HG02870 (cell line): ENCODE measurements around the gene AMDHD2.

Source experiments
- ATAC-seq: cut with Tn5 transposase; IDR thresholded peaks from one replicate; pipeline ENCODE4 v1.9.1; 2021; ENCODE audit warnings: mild to moderate bottlenecking, moderate library complexity; ENCODE audit not compliant: unreplicated experiment

The AMDHD2 gene

GRCh38 chr16:2498531-2499253, 21.5 kb upstream of the AMDHD2 start:
- ATAC-seq = no peak

DNA sequence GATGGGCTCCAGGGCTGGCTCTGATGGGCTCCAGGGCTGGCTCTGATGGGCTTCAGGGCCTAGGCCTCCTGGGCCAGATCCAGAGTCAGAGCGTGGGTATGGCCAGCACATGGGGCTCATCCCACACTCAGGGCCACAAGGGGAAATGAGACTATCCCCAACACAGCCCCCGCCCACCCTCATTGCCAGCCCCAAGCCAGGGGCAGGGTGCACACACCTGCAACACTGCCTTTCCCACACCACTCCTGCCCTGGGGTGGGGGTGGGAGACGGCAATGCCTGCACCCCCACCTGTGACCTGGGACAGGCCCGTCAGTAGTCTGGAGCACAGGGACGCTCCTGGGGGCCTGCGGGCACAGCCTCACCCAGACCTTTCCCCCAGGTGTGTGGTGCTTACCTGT, 20.7 kb upstream of the AMDHD2 start:
- no peak for ATAC-seq

- ATAC-seq = no peak
Measured at GRCh38 chr16:2499890-2500429, 20.2 kb upstream of the AMDHD2 start.

- ATAC-seq = no peak
Measured at GRCh38 chr16:2500430-2500917, 19.7 kb upstream of the AMDHD2 start.

- peak; percentile 53 for ATAC-seq
Measured at GRCh38 chr16:2500918-2501750, 19.0 kb upstream of the AMDHD2 start.

GRCh38 chr16:2501946-2502895, 17.9 kb upstream of the AMDHD2 start:
- ATAC-seq = no peak

- ATAC-seq = no peak
Measured at GRCh38 chr16:2505695-2506094, 14.5 kb upstream of the AMDHD2 start.

GRCh38 chr16:2507052-2507659, 13.0 kb upstream of the AMDHD2 start:
- no peak for ATAC-seq

- ATAC-seq = no peak
Measured at GRCh38 chr16:2507665-2508064, 12.5 kb upstream of the AMDHD2 start.

- no peak for ATAC-seq
Measured at GRCh38 chr16:2508722-2509400, 11.3 kb upstream of the AMDHD2 start.

DNA sequence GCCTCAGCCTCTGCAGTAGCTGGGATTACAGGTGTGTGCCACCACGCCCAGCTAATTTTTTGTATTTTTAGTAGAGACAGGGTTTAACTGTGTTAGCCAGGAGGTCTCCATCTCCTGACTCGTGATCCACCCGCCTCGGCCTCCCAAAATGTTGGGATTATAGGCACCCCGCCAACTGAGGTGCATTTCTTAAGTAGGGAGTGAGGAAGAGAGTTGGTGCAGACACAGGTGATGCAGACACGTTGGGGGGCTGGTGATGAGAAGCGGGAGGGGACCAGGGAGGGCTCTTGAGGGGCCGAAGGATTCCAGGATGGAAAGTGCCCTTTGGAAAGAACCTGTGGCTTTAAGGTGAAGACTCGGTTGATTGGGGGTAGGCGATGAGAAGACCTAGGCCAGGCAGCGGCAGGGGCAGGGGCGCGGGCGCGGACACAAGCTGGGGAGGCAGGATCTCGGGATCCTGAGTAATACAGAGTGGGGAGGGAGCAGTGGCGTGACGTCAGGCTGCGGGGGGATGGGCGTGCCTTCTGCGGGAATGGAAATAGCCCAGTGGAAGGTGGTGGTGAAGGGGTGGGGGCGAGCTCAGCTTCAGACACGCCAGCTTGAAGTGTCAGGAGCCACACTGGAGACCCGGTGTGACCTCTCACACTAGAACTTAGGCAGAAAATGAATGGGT, 8.9 kb upstream of the AMDHD2 start:
- ATAC-seq = no peak

DNA sequence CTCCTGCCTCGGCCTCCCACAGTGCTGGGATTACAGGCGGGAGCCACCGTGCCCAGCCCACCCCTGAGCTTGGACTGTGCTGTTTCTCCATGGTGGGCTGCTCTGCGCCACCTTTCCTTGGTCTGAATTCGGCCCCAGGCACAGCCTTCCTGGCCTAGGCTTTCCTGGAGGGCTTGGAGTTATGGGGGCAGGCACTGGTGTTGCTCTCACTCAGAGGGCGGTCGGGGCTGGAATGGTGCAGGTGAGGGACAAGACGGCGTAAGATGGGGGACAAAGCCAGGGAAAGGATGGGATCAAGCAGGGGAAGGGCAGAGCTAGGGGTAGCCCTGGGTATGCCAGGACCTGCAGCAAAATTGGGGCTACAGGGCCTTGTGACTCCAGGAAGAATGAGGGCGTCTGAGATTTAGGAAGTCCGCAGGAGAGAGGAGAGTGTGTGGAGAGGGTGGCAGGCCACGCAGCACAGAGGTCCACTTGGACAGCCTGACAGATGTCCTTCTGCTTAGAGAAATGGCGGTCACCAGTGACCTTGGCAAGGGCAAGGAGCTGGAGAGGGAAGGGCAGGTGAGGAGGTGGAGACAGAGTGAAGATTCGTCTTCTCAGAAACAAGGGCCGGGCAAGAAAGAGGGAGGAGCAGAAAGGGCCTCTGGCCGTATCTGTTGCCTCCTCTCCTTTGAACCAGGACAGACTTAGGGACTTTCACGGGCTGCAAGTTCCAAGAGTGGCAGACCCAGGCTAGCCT, 8.0 kb upstream of the AMDHD2 start:
- no peak for ATAC-seq

DNA sequence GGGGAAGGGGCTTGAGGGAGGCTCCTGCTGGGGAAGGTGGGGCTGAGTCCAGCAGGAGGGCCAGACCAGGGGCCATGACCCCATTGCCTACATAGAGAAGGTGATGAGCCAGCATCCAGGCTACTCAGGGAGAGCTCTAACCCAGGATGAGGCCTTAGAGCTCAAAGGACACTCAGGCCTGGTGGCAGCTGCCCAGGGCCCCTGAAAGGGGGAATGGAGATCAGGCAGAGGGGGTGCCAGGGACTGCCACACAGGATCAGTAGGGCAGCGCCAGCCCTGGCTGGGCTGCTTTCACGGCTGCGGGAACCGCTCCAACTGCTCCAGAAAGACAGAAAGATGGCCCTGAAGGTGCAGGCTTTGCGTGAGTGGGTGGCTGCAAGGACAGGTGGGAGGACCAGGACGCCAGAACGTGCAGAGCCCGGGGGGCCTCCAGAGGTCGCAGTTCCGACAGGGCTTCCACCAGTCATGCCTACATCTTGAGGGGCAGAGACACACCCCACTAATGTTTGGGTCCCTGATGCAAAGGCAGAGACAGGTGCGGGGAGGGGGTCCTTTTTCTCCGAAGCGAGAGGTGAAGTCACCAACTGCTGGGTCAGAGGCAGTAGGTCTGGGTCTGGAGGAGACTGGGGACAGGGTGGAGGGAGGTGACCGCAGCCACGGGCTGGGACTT, 7.3 kb upstream of the AMDHD2 start:
- no peak for ATAC-seq

GRCh38 chr16:2513405-2514332, 6.5 kb upstream of the AMDHD2 start, which contains the start of gene ATP6V0C:
Gene ATP6V0C (plus strand): TSS chr16:2513952. CDS start chr16:2514104, 152 bp downstream.
- ATAC-seq = peak; percentile 60

- ATAC-seq = no peak
Measured at GRCh38 chr16:2514333-2515179, 5.6 kb upstream of the AMDHD2 start.
